NCI-H526 treated with DMSO at 0.1 percent for 48 hours (cell line): Measurements from ENCODE around the gene NDUFA12.

ENCODE experiments used
- DNase-seq: peaks from one replicate; lab custom pipeline; 2025; lab: John Stamatoyannopoulos, UW

NDUFA12 gene

DNA sequence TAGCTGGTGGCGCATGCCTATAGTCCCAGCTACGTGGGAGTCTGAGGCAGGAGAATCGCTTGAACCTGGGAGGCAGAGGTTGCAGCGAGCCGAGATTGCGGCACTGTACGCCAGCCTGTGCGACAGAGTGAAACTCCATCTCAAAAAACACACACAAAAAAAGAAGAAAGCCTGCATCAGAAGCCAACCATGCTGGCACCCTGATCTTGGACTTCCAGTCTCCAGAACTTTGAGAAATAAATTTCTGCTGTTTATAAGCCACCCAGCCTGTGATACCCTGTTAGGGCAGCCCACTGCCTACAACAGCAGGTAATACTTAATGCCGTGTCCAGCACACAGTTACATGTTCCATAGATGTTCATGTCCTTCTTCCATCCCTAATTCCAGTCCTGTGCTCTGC, 62.7 kb downstream of the NDUFA12 start:
- DNase-seq: no peak

DNA sequence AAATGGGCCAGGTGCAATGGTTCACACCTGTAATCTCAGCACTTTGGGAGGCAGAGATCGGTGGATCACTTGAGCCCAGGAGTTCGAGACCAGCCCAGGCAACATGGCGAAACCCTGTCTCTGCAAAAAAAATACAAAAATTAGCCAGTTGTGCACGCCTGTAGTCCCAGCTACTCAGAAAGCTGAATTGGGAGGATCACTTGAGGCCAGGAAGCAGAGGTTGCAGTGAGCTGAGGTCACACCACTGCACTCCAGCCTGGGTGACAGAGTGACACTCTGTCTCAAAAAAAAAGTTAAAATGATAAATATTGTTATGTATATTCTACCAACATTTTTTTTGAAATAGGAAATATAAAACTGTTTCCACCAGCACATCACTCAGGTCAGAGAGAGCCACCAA, 64.9 kb downstream of the NDUFA12 start:
- DNase-seq: no peak

DNA sequence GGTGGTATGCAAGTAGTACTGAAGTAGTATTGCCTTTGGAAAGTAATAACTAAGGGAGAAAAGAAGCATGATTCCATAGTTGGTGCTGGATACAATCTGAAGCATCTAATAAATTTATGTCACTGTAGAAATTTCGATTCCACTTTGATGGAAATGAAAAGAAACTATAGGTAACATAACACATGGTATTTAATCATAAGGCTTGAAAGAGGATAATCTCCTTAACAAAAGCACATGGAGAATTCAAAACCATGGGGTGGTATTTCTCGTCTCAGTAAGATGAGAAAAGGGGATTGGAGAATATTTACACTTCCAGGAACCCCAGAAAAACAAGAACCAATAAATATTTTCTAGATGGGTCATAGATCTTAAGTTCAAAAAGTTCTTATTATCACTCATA, 72.7 kb downstream of the NDUFA12 start:
- DNase-seq: no peak

DNA sequence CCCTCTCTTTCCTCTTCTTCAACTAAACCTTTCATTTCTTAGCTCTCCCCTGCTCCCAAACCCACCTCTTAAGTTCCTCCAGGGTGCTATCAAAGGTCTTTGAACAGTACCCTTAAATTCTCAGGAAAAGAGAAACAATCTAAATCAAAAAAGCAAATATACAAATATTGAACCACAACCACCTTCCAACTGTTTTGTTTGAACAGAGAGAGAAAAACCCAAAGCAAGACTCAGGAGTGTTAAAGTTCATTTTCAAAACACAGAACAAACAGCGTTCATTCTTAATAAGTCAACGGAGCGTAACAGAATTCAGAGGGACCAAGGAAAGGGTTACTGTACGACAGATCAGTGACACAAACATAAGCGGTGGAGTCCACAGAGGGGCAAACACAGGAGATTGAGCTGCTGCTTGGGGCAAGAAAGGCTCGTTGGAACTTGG, 73.3 kb downstream of the NDUFA12 start:
- DNase-seq: no peak

DNA sequence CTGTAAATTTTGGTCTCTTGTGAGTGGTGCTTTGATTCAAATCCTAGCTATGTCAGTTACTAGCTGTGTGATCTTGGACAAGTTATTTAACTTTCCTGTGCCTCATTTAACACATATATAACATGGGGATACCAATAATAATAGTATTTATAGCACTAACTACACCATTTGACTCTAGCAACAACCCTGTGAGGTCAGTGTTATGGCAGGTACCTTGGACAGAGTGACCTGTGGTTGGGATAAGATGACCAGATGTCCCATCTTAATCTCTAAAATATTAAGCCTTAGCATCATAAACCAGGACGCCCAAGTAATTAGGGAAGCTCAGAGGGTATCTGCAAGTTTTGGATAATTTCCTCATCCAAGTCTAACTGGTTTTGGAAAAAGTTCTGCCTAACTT, 73.7 kb downstream of the NDUFA12 start:
- DNase-seq: no peak

DNA sequence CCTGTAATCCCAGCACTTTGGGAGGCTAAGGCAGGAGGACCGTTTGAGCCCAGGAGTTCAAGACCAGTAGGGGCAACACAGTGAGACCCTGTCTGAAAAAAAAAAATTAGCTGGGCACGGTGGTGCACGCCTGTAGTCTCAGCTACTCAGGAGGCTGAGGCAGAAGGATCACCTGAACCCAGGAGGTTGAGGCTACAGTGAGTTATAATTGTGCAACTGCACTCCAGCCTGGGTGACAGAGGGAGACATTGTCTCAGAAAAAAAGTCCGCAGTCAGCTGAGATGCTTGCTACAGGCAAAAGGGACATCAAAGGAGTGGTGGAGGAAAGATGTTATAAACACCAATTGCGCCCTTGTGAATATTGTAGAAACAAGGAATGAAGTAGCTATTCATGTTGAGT, 77.8 kb downstream of the NDUFA12 start:
- DNase-seq: no peak

DNA sequence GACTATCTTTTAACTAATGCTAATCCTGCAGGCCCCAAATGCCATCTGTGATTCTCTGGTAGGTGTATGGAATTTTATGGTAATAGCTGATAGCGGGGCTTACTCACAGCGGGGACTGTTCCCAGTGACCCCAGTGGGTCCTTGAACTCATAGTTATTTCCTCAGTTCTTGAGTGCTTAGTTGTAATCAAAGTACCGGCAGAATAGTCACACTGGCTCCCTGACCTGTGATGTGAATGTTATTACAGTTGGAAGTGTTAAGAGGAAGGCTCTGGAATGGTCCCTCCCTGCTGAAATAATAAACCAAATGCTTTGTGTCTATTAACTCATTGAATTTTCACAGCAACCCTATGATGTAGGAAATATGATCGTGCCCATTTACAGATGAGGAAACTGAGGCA, 78.3 kb downstream of the NDUFA12 start:
- DNase-seq: no peak

DNA sequence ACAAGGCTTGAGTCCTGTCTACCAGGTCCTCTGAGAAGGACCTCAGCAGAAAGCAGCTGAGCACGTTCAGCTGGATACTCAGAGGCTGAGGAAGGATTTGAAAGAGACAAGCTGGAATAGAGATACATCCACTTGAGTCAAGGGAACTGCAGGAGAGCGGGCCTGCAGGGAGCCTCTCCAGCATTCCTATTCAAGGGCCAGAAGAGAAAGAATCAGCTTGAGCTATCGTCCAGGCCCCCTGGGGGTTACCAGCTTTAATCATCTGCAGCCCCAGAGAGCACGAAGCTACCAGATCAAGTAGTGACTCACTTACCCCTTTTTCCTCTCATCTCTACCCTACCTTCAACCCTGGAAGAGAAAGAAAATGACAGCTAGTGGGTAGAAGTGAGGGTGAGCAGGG, 80.9 kb downstream of the NDUFA12 start:
- DNase-seq: no peak
